Stomach smooth muscle (tissue), 2 donors: Measurements from ENCODE around the gene HELQ.
A peak's percentile ranks its signal among the peaks of the same experiment; 100 is the strongest.
"Not testable (repeated sequence)": the region's sequence is repeated elsewhere in the genome, so short reads cannot be mapped to it uniquely, and the experiment has no call there.

Source experiments
- H3K27ac ChIP-seq: one replicate; pipeline ENCODE4 v1.7.0; 2013; ENCODE audit warnings: mild to moderate bottlenecking, low read length, inconsistent platforms
- H3K27me3 ChIP-seq, 2 donors: one replicate each; pipeline ENCODE4 v1.7.0; 2013; ENCODE audit warnings: low read length in 2 of 2; ENCODE audit not compliant: insufficient read depth in 2 of 2, control insufficient read depth in 1 of 2
- H3K36me3 ChIP-seq, 2 donors: one replicate each; pipeline ENCODE4 v1.7.0; 2013; ENCODE audit warnings: low read length in 2 of 2; ENCODE audit not compliant: control insufficient read depth in 2 of 2, insufficient read depth in 2 of 2
- H3K4me1 ChIP-seq: one replicate; pipeline ENCODE4 v1.7.0; 2013; ENCODE audit warnings: low read length; ENCODE audit not compliant: control insufficient read depth, insufficient read depth
- H3K4me3 ChIP-seq, 2 donors: one replicate each; pipeline ENCODE4 v1.7.0; 2013; ENCODE audit warnings: low read length in 2 of 2
- H3K9ac ChIP-seq, 2 donors: one replicate each; pipeline ENCODE4 v1.7.0; 2013; ENCODE audit warnings: low read length in 2 of 2, mild to moderate bottlenecking in 1 of 2
- H3K9me3 ChIP-seq, 2 donors: one replicate each; pipeline ENCODE4 v1.7.0; 2013; ENCODE audit warnings: low read length in 2 of 2; ENCODE audit not compliant: control insufficient read depth in 2 of 2
- donor health status: healthy.
- donor health status: Pancreatic carcinoma.

The HELQ gene, protein sequence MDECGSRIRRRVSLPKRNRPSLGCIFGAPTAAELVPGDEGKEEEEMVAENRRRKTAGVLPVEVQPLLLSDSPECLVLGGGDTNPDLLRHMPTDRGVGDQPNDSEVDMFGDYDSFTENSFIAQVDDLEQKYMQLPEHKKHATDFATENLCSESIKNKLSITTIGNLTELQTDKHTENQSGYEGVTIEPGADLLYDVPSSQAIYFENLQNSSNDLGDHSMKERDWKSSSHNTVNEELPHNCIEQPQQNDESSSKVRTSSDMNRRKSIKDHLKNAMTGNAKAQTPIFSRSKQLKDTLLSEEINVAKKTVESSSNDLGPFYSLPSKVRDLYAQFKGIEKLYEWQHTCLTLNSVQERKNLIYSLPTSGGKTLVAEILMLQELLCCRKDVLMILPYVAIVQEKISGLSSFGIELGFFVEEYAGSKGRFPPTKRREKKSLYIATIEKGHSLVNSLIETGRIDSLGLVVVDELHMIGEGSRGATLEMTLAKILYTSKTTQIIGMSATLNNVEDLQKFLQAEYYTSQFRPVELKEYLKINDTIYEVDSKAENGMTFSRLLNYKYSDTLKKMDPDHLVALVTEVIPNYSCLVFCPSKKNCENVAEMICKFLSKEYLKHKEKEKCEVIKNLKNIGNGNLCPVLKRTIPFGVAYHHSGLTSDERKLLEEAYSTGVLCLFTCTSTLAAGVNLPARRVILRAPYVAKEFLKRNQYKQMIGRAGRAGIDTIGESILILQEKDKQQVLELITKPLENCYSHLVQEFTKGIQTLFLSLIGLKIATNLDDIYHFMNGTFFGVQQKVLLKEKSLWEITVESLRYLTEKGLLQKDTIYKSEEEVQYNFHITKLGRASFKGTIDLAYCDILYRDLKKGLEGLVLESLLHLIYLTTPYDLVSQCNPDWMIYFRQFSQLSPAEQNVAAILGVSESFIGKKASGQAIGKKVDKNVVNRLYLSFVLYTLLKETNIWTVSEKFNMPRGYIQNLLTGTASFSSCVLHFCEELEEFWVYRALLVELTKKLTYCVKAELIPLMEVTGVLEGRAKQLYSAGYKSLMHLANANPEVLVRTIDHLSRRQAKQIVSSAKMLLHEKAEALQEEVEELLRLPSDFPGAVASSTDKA

DNA sequence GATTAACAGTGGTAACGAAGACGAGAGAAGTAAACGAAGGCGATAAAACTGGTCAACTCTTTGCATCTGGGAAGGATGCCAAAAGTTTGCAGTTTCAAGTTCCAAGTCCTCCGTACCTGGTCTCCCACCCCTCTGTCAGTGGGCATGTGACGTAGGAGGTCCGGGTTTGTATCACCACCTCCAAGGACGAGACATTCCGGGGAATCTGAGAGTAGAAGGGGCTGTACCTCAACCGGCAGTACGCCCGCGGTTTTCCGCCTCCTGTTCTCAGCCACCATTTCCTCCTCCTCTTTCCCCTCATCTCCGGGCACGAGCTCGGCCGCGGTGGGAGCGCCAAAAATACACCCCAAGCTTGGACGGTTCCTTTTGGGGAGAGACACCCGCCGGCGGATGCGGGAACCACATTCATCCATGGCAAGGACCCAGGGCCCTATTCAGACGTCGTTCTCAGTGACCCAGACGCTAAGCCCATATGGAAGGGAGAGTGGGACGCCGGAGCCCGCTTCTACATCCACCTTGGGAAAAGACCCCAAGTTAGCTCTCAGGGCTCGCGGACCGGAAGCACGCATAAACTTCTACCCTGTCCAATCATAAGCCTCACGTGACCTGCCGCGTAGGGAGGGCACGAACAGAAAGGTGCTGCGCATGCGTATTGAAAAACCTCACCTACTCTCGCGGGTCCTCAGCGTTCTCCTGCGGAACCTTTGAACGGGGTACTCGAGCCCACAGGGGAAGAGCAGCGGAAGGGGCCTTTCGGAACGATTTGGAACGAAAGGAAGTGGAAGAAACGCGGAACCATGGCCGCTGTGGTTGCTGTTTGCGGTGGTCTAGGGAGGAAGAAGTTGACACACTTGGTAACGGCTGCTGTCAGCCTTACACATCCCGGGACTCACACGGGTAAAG lies at the start of gene HELQ, which contains the start of gene MRPS18C:
Gene HELQ (minus strand): TSS at position 543 of the 903 bp plus-strand sequence. CDS start 130 bp downstream, at position 413.
Gene MRPS18C (plus strand): TSS at position 778 of the 903 bp plus-strand sequence. CDS start 20 bp downstream, at position 798.
- H3K9me3 ChIP-seq, result no peaks in the 10 kb centered on the region
- peak within 1 kb of the TSS; percentile 92 to 99 for H3K4me3 ChIP-seq
- peak within 1 kb of the TSS; percentile 95 to 99 for H3K9ac ChIP-seq
- H3K36me3 ChIP-seq, result peaks cover 5 to 7% of the 10 kb centered on the region in 2 donors
- H3K4me1 ChIP-seq, result peaks cover 6% of the 10 kb centered on the region
- no peaks in the 10 kb centered on the region for H3K27me3 ChIP-seq
- H3K27ac ChIP-seq, result peak within 1 kb of the TSS; percentile 98

DNA sequence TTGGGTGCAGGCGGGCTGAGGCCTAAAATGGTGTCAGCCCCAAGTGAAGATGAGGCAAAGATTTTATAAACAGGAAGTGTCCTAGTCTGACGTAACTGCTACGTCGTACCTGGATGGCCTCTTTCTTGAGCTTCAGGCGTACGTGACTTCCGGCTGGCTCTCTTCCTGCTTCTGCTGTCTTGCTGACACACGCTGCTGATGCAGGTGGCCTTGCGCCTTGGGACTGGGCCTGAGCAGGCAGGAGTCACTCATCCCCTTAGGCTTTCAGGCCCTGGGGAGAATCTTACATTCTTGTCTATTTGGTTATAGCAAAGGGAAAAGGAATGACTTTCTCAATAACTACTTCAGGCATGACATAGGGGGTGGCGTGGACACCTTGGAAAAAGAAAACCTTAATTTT lies 49.4 kb upstream of the HELQ start:
- H3K27ac ChIP-seq, result no peak overlapping the region
- H3K36me3 ChIP-seq, result no peaks in the 10 kb centered on the region
- H3K9me3 ChIP-seq, result no peaks in the 10 kb centered on the region
- no peak overlapping the region for H3K9ac ChIP-seq
- H3K4me3 ChIP-seq, result no peak overlapping the region
- no peaks in the 10 kb centered on the region for H3K27me3 ChIP-seq
- H3K4me1 ChIP-seq, result no peaks in the 10 kb centered on the region

DNA sequence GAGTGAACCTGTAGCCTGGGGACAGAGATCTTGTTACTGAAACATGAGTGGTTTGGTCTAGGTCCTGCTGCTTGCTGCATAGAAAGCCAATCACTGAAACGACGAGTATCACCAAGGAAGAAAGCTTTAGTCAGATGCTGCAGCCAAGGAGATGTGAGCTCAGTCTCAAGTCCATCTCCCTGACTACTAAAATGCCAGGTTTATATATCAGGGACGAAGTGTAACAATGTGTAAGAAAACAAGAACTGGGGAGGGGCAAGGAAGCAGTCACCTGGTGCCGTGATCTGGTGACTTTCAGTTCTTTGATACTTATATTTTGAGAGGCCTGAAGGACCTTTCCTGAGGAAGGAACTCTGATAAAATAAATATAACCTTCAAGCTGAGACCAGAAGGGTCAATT lies 48.9 kb upstream of the HELQ start:
- H3K9me3 ChIP-seq, result no peaks in the 10 kb centered on the region
- H3K4me1 ChIP-seq, result no peaks in the 10 kb centered on the region
- H3K27ac ChIP-seq, result no peak overlapping the region
- no peak overlapping the region for H3K9ac ChIP-seq
- no peak overlapping the region for H3K4me3 ChIP-seq
- H3K36me3 ChIP-seq, result no peaks in the 10 kb centered on the region
- H3K27me3 ChIP-seq, result no peaks in the 10 kb centered on the region

DNA sequence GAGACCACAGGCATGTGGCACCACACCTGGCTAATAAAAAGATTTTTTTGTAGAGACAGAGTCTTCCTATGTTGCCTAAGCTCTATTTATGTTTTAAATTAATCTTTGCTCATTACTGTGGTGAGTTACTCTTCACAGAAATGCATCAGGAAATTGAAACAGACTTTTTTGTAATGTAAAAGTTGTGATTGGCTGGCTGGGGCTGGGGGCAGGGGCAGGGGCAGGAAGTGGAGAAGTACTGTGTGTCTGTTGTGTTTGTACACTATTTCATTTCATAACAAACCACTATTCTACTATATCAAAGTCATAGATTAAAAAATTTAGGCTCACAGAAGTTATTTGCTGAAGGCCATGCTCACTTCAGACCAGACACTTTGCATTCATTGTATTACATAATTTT lies 48.4 kb upstream of the HELQ start:
- Histone ChIP-seq H3K9ac (no peak overlapping the region), H3K36me3 (no peaks in the 10 kb centered on the region), H3K27me3 (no peaks in the 10 kb centered on the region), H3K4me1 (no peaks in the 10 kb centered on the region), H3K27ac (no peak overlapping the region), H3K9me3 (no peaks in the 10 kb centered on the region), H3K4me3 (no peak overlapping the region)

DNA sequence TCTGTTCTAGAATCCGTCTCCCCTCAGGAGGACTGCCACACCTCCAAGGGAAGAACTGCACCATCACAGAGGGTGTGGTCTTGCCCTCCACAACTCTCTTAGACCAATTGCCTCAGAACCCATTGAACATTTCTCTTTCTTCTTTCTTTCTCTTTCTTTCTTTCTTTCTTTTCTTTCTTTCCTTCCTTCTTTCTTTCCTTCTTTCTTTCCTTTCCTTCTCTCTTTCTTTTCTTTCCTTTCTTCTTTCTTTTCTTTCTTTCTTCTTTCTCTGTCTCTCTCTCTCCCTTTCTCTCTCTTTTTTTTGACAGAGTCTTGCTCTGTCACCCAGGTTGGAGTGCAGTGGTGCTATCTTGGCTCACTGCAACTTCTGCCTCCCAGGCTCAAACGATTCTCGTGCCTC lies 46.0 kb upstream of the HELQ start:
- not testable (repeated sequence) for H3K27ac ChIP-seq, H3K4me1 ChIP-seq, H3K36me3 ChIP-seq, H3K4me3 ChIP-seq, H3K9ac ChIP-seq, H3K27me3 ChIP-seq, H3K9me3 ChIP-seq

DNA sequence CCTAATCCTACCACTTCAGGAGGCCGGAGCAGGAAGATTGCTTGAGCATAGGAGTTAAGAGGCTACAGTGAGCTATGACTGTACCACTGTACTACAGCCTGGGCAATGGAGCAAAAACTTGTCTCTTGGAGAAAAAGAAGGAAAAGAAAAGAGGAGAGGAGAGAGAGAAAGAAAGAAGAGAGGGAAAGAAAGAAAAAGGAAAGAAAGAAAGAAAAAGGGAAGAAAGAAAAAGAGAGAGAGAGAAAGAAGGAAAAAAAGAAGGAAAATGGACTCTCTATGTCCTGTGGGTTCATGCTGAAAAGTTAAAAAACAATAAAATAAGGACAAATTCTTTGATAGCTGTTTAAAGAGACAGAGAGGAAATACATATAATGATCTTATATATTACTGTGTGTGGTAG lies 42.6 kb upstream of the HELQ start:
- H3K4me3 ChIP-seq, result no peak overlapping the region
- no peak overlapping the region for H3K9ac ChIP-seq
- no peak overlapping the region for H3K27ac ChIP-seq
- no peaks in the 10 kb centered on the region for H3K4me1 ChIP-seq
- no peaks in the 10 kb centered on the region for H3K27me3 ChIP-seq
- H3K9me3 ChIP-seq, result no peaks in the 10 kb centered on the region
- no peaks in the 10 kb centered on the region for H3K36me3 ChIP-seq

DNA sequence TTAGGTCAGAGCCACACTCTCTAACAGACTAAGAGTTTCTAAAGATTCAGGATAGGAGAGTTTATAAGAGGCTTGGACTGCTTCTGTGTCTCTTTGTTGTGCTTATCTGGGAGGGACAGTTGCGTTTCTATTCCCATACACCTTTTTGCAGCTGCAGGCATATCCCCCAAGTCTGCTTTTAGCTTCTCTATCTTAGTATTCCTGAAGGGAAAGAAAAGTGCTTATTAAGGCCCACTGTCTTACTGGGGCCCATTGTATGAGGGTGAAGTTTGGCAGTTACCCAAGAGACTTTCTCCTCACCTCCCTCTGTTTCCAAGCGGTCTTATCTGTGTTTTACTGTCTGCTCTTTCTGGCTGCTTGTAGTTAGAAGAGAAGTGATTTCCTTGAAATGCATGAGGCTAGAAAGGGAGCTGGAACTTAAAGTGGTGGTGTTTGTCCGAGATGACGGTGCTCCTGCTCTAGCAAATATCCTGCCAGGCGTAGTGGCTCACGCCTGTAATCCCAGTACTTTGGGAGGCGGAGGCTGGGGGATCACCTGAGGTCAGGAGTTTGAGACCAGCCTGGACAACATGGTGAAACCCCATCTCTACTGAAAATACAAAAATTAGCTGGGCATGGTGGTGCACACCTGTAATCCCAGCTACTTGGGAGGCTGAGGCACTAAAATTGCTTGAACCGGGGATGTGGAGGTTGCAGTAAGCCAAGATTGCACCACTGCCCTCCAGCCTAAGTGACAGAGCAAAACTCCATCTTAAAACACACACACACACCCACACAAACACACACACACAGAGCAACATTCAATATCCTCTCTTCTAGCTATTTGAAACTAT lies 40.7 kb upstream of the HELQ start:
- H3K36me3 ChIP-seq, H3K9me3 ChIP-seq, H3K4me3 ChIP-seq, H3K27ac ChIP-seq, H3K9ac ChIP-seq, H3K27me3 ChIP-seq, H3K4me1 ChIP-seq: not testable (repeated sequence)

DNA sequence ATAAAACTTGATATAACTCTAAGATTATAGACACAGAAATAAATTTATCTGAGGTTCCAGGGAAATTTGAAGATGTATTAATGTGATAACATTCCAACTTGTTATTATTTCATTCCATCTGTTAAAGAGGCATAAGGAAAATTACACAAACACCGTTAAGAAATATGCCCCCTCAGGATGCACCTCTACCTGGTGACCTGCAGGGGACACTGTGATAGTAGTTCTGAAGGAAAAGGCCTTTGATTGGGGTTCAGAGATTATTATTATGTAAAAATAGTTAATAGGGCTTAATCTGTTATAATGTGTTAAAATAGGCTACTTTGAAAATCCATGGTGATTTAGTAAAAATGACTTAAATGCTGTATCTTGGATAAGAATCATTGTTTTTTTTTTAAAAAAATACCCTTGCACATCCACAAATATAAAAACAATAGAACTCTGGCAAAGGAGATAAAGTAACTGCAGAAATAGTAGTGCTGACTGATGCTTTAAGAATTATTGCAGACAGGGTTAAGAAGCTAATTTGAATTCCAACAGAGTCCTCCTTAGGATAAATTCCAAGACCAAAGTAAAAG lies 35.3 kb upstream of the HELQ start:
- H3K4me3 ChIP-seq, result no peak overlapping the region
- no peaks in the 10 kb centered on the region for H3K4me1 ChIP-seq
- no peak overlapping the region for H3K27ac ChIP-seq
- H3K27me3 ChIP-seq, result no peaks in the 10 kb centered on the region
- no peak overlapping the region for H3K9ac ChIP-seq
- no peaks in the 10 kb centered on the region for H3K9me3 ChIP-seq
- H3K36me3 ChIP-seq, result no peaks in the 10 kb centered on the region

DNA sequence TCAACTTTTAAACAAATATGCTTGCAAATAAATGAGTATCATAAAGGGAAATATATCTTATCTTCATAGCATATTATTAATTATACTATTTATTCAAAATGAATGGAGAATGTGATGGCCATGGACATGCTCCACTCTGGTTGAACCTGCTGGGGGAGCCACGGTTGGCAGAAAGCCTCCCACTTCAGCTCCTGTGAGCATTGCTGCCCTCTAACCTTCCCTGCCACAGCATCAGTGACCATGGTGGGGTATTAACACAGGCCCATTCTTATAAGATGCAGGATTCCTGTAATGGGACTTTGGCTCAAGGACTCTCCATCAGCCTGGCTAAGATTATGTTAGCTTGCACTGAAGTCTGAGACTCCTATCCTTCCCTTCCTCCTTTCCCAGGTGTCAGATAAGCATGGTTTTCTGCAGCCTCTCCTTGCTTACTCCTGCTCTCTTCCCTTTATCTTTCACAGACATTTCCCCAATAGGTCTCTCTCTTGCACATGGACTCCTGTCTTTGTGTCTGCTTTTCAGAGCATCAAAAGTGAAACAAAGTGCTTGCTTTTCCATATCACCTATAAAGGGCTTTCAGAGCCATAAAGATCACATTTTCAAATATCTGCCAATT lies 34.2 kb upstream of the HELQ start:
- no peak overlapping the region for H3K9ac ChIP-seq
- no peaks in the 10 kb centered on the region for H3K27me3 ChIP-seq
- H3K4me1 ChIP-seq, result peaks cover 6% of the 10 kb centered on the region
- H3K36me3 ChIP-seq, result no peaks in the 10 kb centered on the region
- H3K9me3 ChIP-seq, result no peaks in the 10 kb centered on the region
- H3K4me3 ChIP-seq, result no peak overlapping the region
- no peak overlapping the region for H3K27ac ChIP-seq
